Retinal pigment epithelial cell (primary cell): ENCODE data around the gene HECTD1.
"Not testable (repeated sequence)": the region's sequence is repeated elsewhere in the genome, so short reads cannot be mapped to it uniquely, and the experiment has no call there.

ENCODE experiments used
- DNase-seq: peaks from one replicate; pipeline ENCODE4 v3.0.0-alpha.2; 2010; ENCODE audit warnings: low read depth
- H3K4me3 ChIP-seq: 2 replicates; pipeline ENCODE4 v1.5.1; 2011; ENCODE audit warnings: mild to moderate bottlenecking, low read length, control low read depth, moderate library complexity
- CTCF ChIP-seq: conservative IDR thresholded peaks from 2 replicates; pipeline ENCODE4 v1.5.1; 2011; ENCODE audit warnings: low read depth, low read length, control low read depth, inconsistent platforms

Gene HECTD1

GRCh38 chr14:31090883-31091764 lies 116.5 kb downstream of the HECTD1 start:
- no peak overlapping the region for H3K4me3 ChIP-seq
- peak; percentile 80 for DNase-seq
- no peak for TF ChIP-seq CTCF

GRCh38 chr14:31086466-31086865 lies 121.1 kb downstream of the HECTD1 start:
- not testable (repeated sequence) for DNase-seq, H3K4me3 ChIP-seq

GRCh38 chr14:31085027-31085426 lies 122.6 kb downstream of the HECTD1 start:
- TF ChIP-seq CTCF, result no peak
- DNase-seq, result no peak
- H3K4me3 ChIP-seq, result no peak overlapping the region

- no peak for DNase-seq
- TF ChIP-seq CTCF, result no peak
- H3K4me3 ChIP-seq, result no peak overlapping the region
Measured at GRCh38 chr14:31084385-31084784, 123.2 kb downstream of the HECTD1 start.

- TF ChIP-seq CTCF, result no peak
- DNase-seq, result no peak
Measured at GRCh38 chr14:31083781-31084180, 123.8 kb downstream of the HECTD1 start.

GRCh38 chr14:31080484-31080883 lies 127.1 kb downstream of the HECTD1 start:
- no peak for TF ChIP-seq CTCF
- no peak for DNase-seq
- H3K4me3 ChIP-seq, result no peak overlapping the region

More at GRCh38 chr14:31083781-31084180, 123.8 kb downstream of the HECTD1 start:
- H3K4me3 ChIP-seq, result no peak overlapping the region

- H3K4me3 ChIP-seq, result no peak overlapping the region
- TF ChIP-seq CTCF, result no peak
- DNase-seq, result no peak
Measured at GRCh38 chr14:31080056-31080455, 127.5 kb downstream of the HECTD1 start.
